ENCODE data around the gene RNF181. TPM values are rescaled to one million over a fixed set of nuclear protein-coding genes. Genes with fewer than 3 reads are reported as not detected.
A peak's percentile ranks its signal among the peaks of the same experiment; 100 is the strongest.

RNF181 gene
- total RNA-seq, 1 donor: 213 TPM

DNA sequence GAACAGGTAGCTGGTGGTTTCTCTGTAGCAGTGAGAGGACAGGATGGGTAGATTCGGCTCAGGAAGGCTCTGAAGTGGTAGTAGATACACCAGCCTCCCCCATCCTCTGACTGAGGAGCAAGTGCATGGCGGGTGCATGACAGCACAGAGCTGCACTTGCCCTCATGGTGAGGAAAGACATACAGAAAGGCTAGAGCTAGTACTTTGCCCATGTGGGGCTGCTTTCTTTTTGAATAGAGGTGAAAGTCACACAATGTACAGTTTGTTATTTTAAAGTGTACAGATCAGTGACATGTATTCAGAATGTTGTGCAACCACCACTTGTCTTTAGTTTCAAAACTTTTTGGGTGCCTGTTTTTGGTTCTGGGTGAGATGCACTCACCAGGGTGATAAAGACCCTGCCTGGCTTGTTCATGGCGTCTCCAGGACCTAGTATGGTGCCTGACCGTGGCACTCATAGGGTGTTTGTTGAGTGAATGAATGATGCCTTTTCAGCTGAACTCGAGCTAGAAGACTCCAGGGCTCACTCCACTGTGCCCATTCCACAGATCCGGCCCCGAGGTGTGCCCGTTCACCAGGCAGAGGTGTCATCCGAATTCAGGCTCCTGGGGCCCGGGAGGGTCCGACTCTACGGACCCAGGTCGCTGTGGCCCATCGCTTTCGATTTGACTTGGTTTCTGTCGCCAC, 11.7 kb upstream of the RNF181 start:
- TF ChIP-seq, protein P1, sequence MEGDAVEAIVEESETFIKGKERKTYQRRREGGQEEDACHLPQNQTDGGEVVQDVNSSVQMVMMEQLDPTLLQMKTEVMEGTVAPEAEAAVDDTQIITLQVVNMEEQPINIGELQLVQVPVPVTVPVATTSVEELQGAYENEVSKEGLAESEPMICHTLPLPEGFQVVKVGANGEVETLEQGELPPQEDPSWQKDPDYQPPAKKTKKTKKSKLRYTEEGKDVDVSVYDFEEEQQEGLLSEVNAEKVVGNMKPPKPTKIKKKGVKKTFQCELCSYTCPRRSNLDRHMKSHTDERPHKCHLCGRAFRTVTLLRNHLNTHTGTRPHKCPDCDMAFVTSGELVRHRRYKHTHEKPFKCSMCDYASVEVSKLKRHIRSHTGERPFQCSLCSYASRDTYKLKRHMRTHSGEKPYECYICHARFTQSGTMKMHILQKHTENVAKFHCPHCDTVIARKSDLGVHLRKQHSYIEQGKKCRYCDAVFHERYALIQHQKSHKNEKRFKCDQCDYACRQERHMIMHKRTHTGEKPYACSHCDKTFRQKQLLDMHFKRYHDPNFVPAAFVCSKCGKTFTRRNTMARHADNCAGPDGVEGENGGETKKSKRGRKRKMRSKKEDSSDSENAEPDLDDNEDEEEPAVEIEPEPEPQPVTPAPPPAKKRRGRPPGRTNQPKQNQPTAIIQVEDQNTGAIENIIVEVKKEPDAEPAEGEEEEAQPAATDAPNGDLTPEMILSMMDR (IDR thresholded peaks at IDR 0.05; ENCODE audit: insufficient read depth, low read length): no peak
- H3K4me3 ChIP-seq (ENCODE audit: low read depth, low read length): peak overlapping the region; percentile 67
- no peak for DNase-seq (ENCODE audit: low read depth)

DNA sequence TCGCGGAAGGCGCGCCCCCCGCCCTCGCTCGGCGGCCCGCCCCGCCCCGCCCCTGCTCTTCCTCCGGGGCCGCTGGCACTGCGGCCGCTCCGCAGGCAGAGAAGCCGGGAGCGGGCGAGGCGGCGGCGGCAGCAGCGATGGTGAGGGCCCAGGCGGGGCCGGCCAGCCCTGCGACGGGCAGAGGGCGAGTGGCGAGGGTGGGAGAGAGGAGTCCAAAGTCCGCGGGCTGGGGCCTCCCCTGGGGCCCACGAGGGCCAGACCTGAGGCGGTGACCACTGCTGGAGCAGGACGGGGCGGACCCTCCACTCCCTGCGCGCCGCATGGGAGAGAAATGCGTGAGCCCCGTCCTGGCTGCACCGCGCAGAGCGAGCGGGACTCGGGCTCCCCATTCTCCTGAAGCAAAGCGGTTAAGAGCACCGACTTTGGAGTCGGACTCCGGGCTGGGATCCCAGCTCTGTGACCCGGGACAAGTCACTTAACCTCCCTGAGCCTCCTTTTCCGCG, 11.1 kb upstream of the RNF181 start, which contains the start of gene VAMP5:
Gene VAMP5, plus strand, starts transcription at position 78 of the 503 bp plus-strand sequence. Its CDS starts 60 bp downstream, at position 138.
- TF ChIP-seq, protein P1 (IDR thresholded peaks at IDR 0.05; ENCODE audit: insufficient read depth, low read length): no peak
- H3K4me3 ChIP-seq (ENCODE audit: low read depth, low read length): peak within 1 kb of the TSS; percentile 67
- no peak for DNase-seq (ENCODE audit: low read depth)

DNA sequence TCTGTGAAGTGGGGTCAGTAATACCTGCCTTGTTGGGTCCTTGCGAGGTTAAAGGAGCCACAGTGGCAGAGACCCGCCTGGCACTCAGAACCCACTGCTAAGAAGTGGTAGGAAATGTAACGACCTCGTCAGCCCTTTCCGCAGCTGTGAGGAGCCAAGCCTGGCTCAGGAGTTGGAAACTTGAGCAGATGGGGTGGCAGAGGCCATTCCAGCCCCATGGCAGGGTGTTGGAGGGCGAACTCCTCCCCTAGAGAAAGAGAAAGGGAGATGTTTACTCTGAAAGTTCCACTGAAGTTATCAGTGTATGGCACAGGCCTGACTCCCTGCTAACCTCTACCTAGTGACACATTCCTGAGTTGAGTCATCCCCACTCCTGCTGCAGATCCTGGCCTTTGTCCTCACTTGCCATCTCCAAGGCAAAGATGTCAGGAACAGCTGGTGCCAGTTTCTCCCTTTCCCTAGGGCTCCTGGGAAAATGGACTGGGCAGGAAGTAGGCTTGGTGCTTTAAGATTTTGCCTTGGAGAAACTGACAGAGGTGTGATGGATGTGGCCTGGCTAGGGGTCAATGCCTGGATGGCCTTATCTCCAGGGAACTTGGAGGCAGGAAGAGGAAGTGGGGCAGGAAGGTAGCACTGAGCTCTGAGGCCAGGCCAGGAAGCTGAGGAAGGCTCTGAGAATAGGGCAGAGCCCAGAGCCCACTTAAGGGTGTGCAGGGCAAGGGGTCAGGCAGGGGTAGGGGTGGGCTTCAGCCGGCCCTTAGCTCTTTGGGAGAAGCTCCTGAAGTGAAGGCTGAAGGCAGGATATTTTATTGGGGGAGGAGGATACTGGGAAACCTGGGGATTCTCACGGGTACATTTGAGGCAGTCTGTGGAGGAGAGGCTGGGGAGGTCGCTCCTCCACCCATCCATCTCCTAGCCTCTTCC, 10.4 kb upstream of the RNF181 start:
- H3K4me3 ChIP-seq (ENCODE audit: low read depth, low read length): peak overlapping the region; percentile 67
- DNase-seq (ENCODE audit: low read depth): peak; percentile 69
- TF ChIP-seq, protein P1 (IDR thresholded peaks at IDR 0.05; ENCODE audit: insufficient read depth, low read length): no peak

DNA sequence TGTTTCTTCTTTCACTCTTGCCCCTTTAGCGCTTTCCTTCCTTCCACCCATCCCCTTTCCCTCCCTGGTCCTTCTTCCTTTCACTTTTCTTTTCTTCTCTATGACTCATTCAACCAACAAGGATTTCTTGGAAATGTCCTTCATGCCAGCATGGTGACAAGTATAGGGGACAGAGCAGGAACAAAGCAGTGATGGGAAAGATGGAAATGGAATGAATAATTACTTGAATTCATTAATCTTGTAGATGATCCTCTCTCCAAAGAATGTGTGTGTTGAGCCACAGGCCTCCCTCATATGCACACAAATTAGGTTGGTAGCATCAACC, 9.8 kb upstream of the RNF181 start:
- TF ChIP-seq, protein P1 (IDR thresholded peaks at IDR 0.05; ENCODE audit: insufficient read depth, low read length): no peak
- DNase-seq (ENCODE audit: low read depth): peak; percentile 52
- H3K4me3 ChIP-seq (ENCODE audit: low read depth, low read length): peak overlapping the region; percentile 67

DNA sequence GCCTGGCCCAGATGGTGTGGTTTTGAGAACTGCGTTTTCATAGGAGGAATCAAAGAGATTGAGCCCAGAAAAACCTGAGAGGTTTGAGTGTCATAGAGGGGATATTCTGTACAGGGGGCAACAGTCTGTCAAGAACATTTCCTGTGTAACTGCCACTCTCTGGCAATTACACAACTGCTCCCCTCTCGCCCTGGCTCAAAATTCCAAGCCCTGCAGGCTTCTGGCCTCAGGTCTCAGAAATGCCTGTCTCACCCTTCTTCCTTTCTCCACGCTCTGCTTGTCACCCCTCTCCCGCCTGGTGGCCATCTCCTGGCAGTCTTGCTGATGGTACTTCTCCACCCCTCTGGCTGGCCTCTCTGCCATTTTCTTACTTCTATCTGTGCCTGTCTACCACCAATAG, 7.3 kb upstream of the RNF181 start:
- TF ChIP-seq, protein P1 (IDR thresholded peaks at IDR 0.05; ENCODE audit: insufficient read depth, low read length): no peak
- H3K4me3 ChIP-seq (ENCODE audit: low read depth, low read length): no peak overlapping the region
- DNase-seq (ENCODE audit: low read depth): no peak

DNA sequence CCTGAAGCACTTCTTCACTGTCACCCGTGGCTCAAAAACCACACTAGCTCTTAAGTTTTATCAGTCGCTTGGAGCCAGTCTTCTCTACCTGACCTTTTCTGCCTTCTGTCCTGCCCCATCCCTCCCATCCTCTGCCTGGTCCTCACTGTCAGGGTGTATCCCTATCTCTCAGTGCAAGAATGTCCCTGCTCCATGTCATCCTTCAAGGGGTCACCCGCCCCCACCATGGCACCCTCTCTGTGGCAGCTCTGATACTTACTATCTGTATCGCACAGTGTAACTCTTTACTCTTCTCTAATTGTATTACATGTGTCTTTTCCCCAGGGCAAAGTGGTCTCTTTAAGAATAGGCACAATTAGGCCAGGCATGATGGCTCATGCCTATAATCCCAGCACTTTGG, 6.9 kb upstream of the RNF181 start:
- TF ChIP-seq, protein P1 (IDR thresholded peaks at IDR 0.05; ENCODE audit: insufficient read depth, low read length): no peak
- H3K4me3 ChIP-seq (ENCODE audit: low read depth, low read length): no peak overlapping the region
- no peak for DNase-seq (ENCODE audit: low read depth)

Measured in fibroblast of the aortic adventitia (primary cell).